SJSA1 (cell line): Measurements from ENCODE around the gene METTL21A. TPM values are rescaled to one million over a fixed set of nuclear protein-coding genes. Genes with fewer than 3 reads are reported as not detected.
A peak's percentile ranks its signal among the peaks of the same experiment; 100 is the strongest.
"Not testable (repeated sequence)": the region's sequence is repeated elsewhere in the genome, so short reads cannot be mapped to it uniquely, and the experiment has no call there.

Source experiments
- DNase-seq, 2 experiments: peaks; one replicate each; pipeline ENCODE4 v3.0.0-alpha.2; 2015 to 2020; ENCODE audit warnings: low spot score in 2 of 2, low read depth in 1 of 2
- H3K27ac ChIP-seq: fragments of 250-450 bp; sonication (Bioruptor Pico); 2 replicates; pipeline ENCODE4 v1.5.1; 2020; ENCODE audit warnings: mild to moderate bottlenecking, moderate library complexity
- H3K27me3 ChIP-seq: fragments of 250-450 bp; sonication (Bioruptor Pico); replicated peaks from 2 replicates; pipeline ENCODE4 v1.5.1; 2020; ENCODE audit warnings: mild to moderate bottlenecking, moderate library complexity
- H3K36me3 ChIP-seq: fragments of 250-450 bp; sonication (Bioruptor Pico); 2 replicates; pipeline ENCODE4 v1.5.1; 2020; ENCODE audit warnings: mild to moderate bottlenecking
- H3K4me1 ChIP-seq: fragments of 250-450 bp; sonication (Bioruptor Pico); replicated peaks from 2 replicates; pipeline ENCODE4 v1.6.1; 2021; ENCODE audit warnings: mild to moderate bottlenecking
- H3K4me3 ChIP-seq: fragments of 250-450 bp; sonication (Bioruptor Pico); 2 replicates; pipeline ENCODE4 v1.5.1; 2020; ENCODE audit warnings: mild to moderate bottlenecking
- H3K9me3 ChIP-seq: fragments of 250-450 bp; sonication (Bioruptor Pico); replicated peaks from 2 replicates; pipeline ENCODE4 v1.5.1; 2020; ENCODE audit warnings: mild to moderate bottlenecking
- total RNA-seq: library from RNA; depleted of rRNA; stranded (reverse); fragments of >200 nt; shearing (Covaris generic); gene quantifications from 2 replicates; pipeline ENCODE4 v1.2.3, GENCODE V29; 2014; rRNA removed

The METTL21A gene
- total RNA-seq, result 10.6 and 25.4 TPM in 2 replicates

DNA sequence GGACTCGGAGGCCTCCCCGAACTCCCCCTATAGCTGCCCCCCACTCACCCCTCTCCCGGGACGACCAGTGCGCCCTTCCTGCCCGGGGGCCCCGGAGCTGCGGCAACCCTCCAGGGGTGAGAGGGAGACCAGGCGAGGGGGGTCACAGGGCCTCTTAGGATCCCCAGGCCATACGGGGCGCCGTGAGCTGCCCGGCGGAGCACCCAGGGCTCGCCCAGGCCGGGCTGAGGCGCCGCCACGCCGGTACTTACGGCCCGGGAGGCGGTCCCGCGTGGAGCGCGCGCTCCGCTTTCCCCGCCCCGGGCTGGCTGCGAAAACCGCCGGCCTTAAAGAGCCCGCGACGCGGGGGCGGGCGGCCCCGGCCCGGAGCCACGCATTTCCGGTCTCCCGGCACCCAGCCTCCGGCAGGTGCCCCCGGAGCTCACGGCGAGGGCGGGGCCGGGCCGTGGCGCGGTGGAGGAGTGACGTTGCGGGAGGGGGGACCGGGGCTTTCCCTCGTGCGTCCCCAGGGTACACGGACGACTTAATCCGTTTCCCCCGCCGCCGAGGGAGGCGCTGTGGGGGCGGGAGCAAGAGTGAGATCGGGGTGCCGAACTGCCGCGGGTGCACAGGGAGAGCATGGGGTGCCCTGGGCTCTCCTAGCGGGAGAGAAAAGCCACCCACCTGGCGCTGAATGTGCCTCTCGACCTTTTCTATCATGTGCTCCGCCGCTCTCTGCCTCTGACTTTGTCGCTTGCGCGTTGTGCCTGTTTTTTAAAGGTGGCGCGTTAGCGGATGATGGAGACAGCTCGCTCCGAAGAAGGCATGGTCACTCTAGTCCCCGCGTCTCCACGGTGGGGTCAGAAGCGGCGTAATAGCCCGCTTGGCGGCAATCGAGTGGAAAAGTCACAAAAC lies at the start of gene METTL21A:
METTL21A (minus strand) TSS at position 381 of the 894 bp plus-strand sequence. CDS start 1,019 bp downstream, outside the sequence.
- H3K4me3 ChIP-seq, result peak within 1 kb of the TSS; percentile 71
- no peaks in the 10 kb centered on the region for H3K9me3 ChIP-seq
- peak; percentile 84 to 85 for DNase-seq
- peak within 1 kb of the TSS; percentile 67 for H3K27ac ChIP-seq
- H3K4me1 ChIP-seq, result peaks cover 15% of the 10 kb centered on the region
- H3K27me3 ChIP-seq, result no peaks in the 10 kb centered on the region
- peaks cover 7% of the 10 kb centered on the region; the same call in 1 of the 2 replicates for H3K36me3 ChIP-seq

DNA sequence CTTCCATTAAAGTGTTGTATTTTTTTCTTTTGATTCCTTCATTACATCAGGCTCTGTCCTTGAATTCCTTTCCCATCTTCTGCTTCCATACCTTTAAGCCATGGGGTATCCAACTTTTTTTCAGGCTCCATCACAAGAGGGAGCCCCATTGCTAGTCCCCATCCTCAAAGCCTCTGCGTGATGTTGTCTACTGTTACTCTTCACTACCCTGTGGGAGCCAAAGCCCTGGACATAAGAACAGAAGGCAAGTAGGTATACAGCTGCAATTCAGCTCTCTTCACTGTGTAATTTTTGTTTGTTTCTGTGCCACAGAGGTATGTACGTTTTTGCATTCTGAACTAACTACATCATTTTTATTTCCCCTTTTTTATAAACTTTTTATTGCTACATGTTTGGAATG lies 49.6 kb upstream of the METTL21A start:
- H3K27me3 ChIP-seq, result no peaks in the 10 kb centered on the region
- no peak overlapping the region for H3K4me3 ChIP-seq
- H3K27ac ChIP-seq, result no peak overlapping the region
- DNase-seq, result no peak
- peaks cover 10% of the 10 kb centered on the region for H3K4me1 ChIP-seq
- no peaks in the 10 kb centered on the region for H3K9me3 ChIP-seq
- H3K36me3 ChIP-seq, result no peaks in the 10 kb centered on the region

DNA sequence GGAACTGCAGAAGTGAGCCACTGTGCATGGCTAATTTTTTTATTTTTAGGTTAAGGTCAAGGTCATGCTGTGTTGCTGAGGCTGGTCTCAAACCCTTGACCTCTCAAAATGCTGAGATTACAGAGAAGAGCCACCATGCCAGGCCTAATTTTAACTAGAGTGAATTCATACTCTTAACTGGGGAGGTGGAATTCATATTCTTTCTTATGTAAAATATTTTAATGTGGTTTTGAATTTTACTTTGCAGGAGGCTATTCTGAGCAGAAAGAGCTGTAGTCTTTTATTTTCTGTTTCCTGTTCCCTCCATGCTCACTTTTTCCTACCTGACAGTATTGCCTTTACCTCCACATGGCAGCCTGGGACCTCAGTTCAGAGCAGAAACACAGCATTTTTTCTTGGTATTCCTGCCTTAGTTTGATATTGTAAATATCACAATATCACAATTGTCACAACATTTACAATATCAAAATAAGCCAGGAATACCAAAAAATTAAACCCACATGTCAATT lies 49.1 kb upstream of the METTL21A start:
- Histone ChIP-seq H3K27me3 (no peaks in the 10 kb centered on the region), H3K4me3 (no peak overlapping the region), H3K27ac (no peak overlapping the region), H3K9me3 (no peaks in the 10 kb centered on the region), H3K4me1 (peaks cover 10% of the 10 kb centered on the region), H3K36me3 (no peaks in the 10 kb centered on the region)
- DNase-seq, result no peak

DNA sequence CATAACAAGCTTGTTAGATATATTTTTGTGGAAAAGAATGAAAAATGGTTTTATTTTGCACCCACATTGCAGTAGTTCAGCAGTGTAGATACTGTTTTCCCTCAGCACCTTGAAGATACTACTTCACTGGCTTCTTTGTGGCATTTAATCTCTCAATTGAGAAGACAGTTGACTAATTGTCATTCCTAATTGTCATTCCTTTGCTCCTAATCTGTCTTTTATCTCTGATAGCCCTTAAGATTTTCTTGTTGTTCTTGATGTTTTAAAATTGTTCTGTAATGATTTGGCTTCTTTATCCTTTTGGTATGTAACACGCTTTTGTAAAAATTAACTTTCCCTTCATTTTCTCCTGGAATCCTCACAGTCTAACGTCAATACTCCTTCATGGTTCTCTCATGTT lies 48.2 kb upstream of the METTL21A start:
- Histone ChIP-seq H3K4me1 (peaks cover 10% of the 10 kb centered on the region), H3K27me3 (no peaks in the 10 kb centered on the region), H3K27ac (no peak overlapping the region), H3K36me3 (no peaks in the 10 kb centered on the region), H3K9me3 (no peaks in the 10 kb centered on the region), H3K4me3 (no peak overlapping the region)
- DNase-seq, result no peak

DNA sequence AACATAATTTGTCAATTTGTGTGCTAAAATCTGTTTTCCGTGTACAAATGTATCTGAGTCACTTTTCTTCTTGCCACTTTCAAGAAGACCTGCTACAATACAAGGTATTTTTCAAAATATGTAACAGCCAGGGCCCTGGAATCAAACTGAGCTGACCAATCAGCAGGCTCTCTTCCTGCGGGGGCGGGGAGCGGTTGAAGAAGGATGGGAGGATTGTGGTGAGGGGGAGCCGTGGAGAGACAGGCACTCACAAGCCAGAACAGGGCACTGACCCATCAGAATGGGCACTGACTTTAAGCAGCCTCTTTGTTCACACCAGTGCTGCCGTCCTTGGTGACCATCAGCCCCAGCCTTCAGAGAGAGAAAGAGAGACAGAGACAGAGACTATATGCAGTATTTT lies 45.7 kb upstream of the METTL21A start:
- Histone ChIP-seq H3K27me3 (no peaks in the 10 kb centered on the region), H3K36me3 (no peaks in the 10 kb centered on the region), H3K9me3 (no peaks in the 10 kb centered on the region), H3K4me1 (no peaks in the 10 kb centered on the region), H3K4me3 (no peak overlapping the region), H3K27ac (no peak overlapping the region)
- DNase-seq, result no peak

DNA sequence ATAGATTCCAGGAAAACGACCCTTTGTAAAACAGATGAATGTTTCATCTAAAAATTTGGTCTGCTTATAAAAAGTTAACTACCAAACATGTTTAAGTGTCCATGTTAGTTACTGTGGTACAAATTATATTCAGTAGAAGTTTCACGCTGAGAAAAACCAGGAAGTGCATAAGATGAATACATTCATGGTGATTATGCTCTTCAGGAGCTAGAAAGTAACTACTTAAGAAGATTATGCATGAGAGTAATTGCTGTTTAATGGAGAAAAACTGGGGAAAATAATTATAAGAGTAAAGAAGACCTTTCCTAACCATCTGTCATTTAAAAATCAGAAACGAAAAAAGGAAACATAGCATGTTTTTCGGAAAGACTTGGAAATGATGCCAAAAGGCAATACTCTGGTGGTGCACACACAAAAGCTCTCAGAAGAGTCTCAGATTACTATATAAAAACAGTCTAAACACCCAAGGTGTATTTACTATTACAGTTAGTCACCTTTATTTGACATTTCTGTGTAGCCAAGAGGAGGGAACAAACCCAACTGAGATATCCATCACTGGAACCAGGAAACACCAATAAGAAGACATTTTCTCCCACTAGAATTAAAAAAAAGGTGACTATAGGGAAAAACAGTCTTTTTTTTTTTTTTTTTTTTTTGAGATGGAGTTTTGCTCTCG lies 38.8 kb upstream of the METTL21A start:
- no peak overlapping the region for H3K27ac ChIP-seq
- no peaks in the 10 kb centered on the region for H3K9me3 ChIP-seq
- no peaks in the 10 kb centered on the region for H3K4me1 ChIP-seq
- H3K4me3 ChIP-seq, result no peak overlapping the region
- no peaks in the 10 kb centered on the region for H3K36me3 ChIP-seq
- no peaks in the 10 kb centered on the region for H3K27me3 ChIP-seq
- DNase-seq, result no peak

DNA sequence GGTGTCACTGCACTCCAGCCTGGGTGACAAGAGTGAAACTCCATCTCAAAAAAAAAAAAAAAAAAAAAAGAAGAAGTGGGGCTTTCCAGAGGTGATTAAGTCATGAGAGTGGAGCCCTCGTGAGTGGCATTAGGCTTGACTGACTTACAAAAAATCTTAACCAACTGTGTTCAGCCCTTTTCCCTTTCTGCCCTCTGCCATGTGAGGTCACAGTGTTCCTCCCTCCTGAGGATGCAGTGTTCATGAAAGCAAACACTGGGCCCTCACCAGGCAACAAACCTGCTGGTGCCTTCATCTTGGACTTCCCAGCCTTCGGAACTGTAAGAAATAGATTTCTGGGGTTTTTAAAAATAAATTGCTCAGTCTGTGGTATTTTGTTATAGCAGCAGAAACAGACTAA lies 37.0 kb upstream of the METTL21A start:
- Histone ChIP-seq H3K27ac (no peak overlapping the region), H3K4me1 (no peaks in the 10 kb centered on the region), H3K4me3 (no peak overlapping the region), H3K9me3 (no peaks in the 10 kb centered on the region), H3K27me3 (no peaks in the 10 kb centered on the region), H3K36me3 (no peaks in the 10 kb centered on the region)
- no peak for DNase-seq

DNA sequence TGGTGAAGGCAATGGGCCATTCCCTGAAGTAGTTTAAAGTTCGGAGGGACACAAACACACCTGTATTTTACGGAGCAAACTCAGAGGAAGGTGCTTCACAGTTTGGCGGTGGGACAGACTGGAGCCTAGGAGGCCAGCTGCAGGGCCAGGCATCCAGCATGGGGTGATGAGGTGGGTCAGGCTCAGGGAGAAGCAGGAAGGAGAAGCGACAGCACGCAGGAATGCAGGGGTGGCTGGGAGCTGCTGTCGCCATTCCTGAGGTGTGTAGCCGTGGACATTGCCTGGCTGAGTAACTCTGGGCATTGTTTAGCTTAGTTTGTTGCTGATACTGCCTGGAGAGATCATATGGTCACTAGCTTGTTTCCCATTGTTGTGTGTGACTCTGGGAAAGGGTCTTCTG lies 35.8 kb upstream of the METTL21A start:
- no peak for DNase-seq
- Histone ChIP-seq H3K4me1 (no peaks in the 10 kb centered on the region), H3K4me3 (no peak overlapping the region), H3K27ac (no peak overlapping the region), H3K9me3 (no peaks in the 10 kb centered on the region), H3K36me3 (no peaks in the 10 kb centered on the region), H3K27me3 (no peaks in the 10 kb centered on the region)

DNA sequence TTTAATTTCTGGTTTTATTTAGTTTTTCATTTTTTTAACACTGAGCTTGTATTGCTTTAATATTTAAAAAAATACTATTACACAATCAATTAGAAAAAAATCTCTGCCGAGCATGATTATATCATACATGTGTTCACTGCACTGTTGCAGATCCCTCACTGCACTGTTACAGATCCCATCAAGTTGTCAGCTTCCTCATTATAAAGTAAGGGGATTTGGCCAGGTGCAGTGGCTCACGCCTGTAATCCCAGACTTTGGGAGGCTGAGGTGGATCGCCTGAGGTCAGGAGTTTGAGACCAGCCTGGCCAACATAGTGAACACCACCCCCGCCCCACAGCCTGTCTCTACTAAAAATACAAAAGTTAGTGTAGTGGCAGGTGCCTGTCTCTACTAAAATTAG lies 33.0 kb upstream of the METTL21A start:
- no peak overlapping the region for H3K27ac ChIP-seq
- H3K4me1 ChIP-seq, result no peaks in the 10 kb centered on the region
- DNase-seq, result no peak
- no peaks in the 10 kb centered on the region for H3K9me3 ChIP-seq
- H3K27me3 ChIP-seq, result no peaks in the 10 kb centered on the region
- H3K36me3 ChIP-seq, result no peaks in the 10 kb centered on the region
- H3K4me3 ChIP-seq, result no peak overlapping the region

DNA sequence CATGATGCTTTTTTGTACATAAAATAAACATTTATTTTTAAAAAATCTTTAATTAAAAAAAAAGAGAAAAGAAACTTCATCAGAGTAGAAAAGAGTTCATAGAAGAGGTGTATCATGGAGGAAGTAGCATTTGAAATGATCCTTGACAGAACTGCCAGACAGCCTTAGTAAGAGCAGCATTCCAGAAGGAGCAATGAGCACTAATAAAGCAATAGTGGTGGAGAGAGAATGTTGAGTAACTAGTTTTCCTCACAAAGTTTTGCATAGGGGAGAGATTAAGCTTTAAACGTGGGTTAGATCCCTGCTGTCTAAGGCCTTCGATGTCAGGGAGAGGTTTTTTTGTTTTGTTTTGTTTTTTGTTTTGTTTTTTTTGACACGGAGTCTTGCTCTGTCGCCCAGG lies 29.8 kb upstream of the METTL21A start:
- no peaks in the 10 kb centered on the region for H3K9me3 ChIP-seq
- H3K27ac ChIP-seq, result no peak overlapping the region

DNA sequence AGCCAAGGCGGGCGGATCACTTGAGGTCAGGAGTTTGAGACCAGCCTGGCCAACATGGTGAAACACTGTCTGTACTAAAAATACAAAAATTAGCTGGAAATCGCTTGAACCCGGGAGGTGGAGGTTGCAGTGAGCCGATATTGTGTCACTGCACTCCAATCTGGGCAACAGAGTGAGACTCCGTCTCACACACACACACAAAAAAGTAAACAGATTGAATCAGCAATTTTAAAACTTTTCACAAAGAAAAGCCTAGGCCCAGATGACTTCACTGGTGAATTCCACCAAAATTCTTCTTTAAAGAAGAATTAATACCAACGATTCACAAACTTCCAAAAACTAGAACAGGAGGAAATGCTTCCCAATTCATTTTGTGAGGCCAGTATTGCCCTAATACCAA lies 21.4 kb upstream of the METTL21A start:
- H3K4me3 ChIP-seq, H3K9me3 ChIP-seq, H3K4me1 ChIP-seq, H3K27ac ChIP-seq, DNase-seq, H3K36me3 ChIP-seq, H3K27me3 ChIP-seq: not testable (repeated sequence)

More for the DNA sequence above, 29.8 kb upstream of the METTL21A start:
- no peak for DNase-seq
- Histone ChIP-seq H3K4me3 (no peak overlapping the region), H3K4me1 (no peaks in the 10 kb centered on the region), H3K36me3 (no peaks in the 10 kb centered on the region), H3K27me3 (no peaks in the 10 kb centered on the region)

DNA sequence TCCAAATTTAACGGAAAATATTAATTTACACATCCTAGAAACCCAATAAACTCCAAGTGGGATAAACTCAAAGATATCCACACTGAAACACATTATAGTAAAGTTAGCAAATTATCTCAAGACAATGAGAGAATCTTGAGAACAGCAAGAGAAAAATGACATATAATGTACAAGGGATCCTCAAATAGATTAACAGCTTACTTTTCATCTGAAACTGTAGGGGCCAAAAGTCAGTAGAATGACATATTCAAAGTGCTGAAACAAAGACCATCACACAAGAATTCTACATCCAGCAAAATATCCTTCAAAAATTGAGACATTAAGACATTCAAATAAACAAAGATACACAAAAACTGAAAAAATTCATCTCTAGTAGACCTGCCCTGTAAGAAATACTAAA lies 18.7 kb upstream of the METTL21A start:
- Histone ChIP-seq H3K9me3 (no peaks in the 10 kb centered on the region), H3K36me3 (no peaks in the 10 kb centered on the region), H3K4me3 (no peak overlapping the region), H3K27me3 (0 out of 2 replicates have a peak, but pooled peaks cover 4% of the 10 kb centered on the region), H3K4me1 (no peaks in the 10 kb centered on the region), H3K27ac (no peak overlapping the region)
- no peak for DNase-seq

DNA sequence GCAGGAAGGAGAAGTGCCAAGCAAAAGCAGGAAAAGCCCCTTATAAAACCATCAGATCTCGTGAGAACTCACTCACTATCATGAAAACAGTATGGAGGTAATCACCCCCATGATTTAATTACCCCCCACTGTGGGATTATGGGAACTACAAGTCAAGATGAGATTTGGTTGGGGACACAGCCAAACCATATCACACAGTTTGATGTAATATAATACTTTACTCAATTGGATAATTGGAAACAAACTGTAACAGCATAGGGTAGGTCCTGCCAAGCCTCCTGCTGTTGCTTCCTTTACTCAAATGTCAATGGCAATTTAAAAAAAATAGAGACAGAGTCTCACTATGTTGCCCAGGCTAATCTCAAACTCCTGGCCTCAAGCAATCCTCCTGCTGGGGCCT lies 15.5 kb upstream of the METTL21A start:
- no peaks in the 10 kb centered on the region for H3K9me3 ChIP-seq
- no peaks in the 10 kb centered on the region for H3K36me3 ChIP-seq
- no peak overlapping the region for H3K27ac ChIP-seq
- DNase-seq, result no peak
- no peak overlapping the region for H3K4me3 ChIP-seq
- H3K4me1 ChIP-seq, result no peaks in the 10 kb centered on the region
- no peaks in the 10 kb centered on the region for H3K27me3 ChIP-seq

DNA sequence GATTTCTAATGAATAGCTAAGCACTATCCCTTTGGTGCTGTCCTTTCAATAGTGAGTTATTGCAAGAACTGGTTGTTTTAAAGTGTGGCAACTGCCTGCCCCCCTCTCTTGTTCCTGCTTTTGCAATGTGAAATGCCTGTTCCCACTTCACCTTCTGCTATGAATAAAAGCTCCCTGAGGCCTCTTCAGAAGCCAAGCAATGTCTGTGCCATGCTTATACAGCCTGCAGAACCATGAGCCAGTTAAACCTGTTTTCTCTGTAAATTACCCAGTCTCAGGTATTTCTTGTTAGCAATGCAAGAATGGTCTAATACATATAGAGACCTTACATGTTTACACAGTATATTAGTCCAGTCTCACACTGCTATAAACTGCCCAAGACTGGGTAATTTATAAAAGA lies 15.0 kb upstream of the METTL21A start:
- H3K36me3 ChIP-seq, result no peaks in the 10 kb centered on the region
- no peaks in the 10 kb centered on the region for H3K9me3 ChIP-seq
- no peak overlapping the region for H3K4me3 ChIP-seq
- H3K27ac ChIP-seq, result no peak overlapping the region
- H3K4me1 ChIP-seq, result no peaks in the 10 kb centered on the region
- DNase-seq, result no peak
- H3K27me3 ChIP-seq, result no peaks in the 10 kb centered on the region
